Activated CD8-positive, alpha-beta memory T cell treated with anti-CD3 and anti-CD28 coated beads for 36 hours (primary cell): ENCODE data around the gene NGFR. TPM values are rescaled to one million over a fixed set of nuclear protein-coding genes. Genes with fewer than 3 reads are reported as not detected.
"Not testable (repeated sequence)": the region's sequence is repeated elsewhere in the genome, so short reads cannot be mapped to it uniquely, and the experiment has no call there.

Experiments used
- CTCF ChIA-PET: fragments of 350-600 bp; sonication (Branson Sonifier 250); formaldehyde crosslinking; loops from one replicate; lab custom pipeline; 2021; ENCODE audit warnings: antibody characterized with exemption; lab: Charles Lee
- POLR2A ChIA-PET: fragments of 350-600 bp; sonication (Branson Sonifier 250); formaldehyde crosslinking; loops from one replicate; lab custom pipeline; 2021; ENCODE audit warnings: antibody characterized with exemption; lab: Charles Lee
- total RNA-seq, 2 experiments: library from RNA; stranded (reverse); gene quantifications; one replicate each; pipeline ENCODE4 v1.2.3, GENCODE V29; 2021

NGFR gene
- total RNA-seq, 2 experiments from 2014 or later, result not detected

DNA sequence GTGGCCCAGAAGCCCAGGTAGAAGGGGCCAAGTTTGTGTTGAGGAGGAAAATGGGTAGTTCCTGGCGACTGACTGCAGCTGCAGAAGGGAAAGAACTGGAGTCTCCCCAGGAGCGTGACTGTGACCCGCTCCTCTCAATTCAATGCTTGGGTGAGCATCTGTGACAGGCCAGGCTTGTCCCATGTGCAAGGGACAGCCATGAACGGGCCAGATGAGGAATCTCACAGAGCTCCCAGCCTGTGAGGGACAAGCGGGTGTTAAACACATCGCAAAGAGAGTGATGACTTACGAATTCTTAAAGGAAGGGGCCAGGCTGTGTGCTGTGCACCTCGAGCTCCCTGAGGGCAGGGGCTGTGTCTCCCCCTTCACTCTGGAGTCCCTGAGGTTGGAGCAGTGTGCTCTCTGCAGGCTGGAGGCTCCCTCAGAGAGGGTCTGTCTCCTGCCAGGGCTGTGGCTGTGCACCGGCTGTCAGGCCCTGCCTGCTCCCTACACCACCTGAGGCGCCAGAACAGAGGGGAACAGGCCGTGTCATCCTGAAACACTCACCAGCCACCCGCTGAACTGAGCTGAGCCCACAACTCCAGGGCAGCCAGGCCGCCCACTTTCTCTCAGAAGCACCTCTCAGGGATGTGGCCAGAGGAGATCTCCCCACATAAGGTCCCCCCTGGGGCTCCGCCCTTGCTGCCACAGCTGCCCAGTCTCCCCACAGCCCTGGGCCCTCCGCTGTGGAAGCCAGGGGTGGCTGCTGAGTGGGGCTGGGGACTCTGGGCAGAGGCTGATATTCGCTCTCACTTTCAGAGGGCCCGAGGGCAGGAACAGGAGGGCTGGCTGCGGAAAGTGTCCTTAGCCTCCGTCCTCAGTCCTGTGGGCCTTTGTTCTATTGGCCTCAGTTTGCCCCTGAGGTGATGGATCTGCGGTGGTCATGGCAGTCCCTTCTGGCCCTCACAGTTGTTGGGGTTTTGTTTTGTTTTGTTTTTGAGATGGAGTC, 54.9 kb downstream of the NGFR start:
- POLR2A ChIA-PET, result no interaction called here
- CTCF ChIA-PET, result interaction anchor here (0.6 kb wide), 1 partner anchor 26 kb away, joined by 3 read pairs; the partner anchor contains the start of gene NXPH3

DNA sequence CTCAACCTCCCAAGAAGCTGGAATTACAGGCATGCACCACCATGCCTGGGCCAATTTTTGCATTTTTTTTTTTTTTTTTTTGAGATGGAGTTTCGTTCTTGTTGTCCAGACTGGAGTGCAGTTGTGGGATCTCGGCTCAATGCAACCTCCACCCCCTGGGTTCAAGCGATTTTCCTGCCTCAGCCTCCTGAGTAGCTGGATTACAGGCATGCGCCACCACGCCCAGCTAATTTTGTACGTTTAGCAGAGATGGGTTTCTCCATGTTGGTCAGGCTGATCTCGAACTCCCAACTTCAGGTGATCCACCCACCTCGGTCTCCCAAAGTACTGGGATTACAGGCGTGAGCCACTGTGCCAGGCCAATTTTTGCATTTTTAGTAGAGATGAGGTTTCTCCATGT, 55.7 kb downstream of the NGFR start:
- POLR2A ChIA-PET, result not testable (repeated sequence)
- CTCF ChIA-PET, result interaction anchor here (0.6 to 1.1 kb wide), 2 partner anchors 20 to 25 kb away, joined by 3 read pairs; partner anchors contain the start of gene NXPH3

GRCh38 chr17:49551221-49552069, 56.4 kb downstream of the NGFR start:
- CTCF ChIA-PET, result interaction anchor here (0.7 to 1.1 kb wide), 4 partner anchors 15 to 117 kb away, joined by 3 read pairs; no protein-coding TSS in a partner anchor
- POLR2A ChIA-PET, result no interaction called here

GRCh38 chr17:49552070-49552751, 57.1 kb downstream of the NGFR start:
- ChIA-PET POLR2A (no interaction called here), CTCF (interaction anchor here (0.7 to 1.1 kb wide), 3 partner anchors 14 to 117 kb away, joined by 3 read pairs; no protein-coding TSS in a partner anchor)

DNA sequence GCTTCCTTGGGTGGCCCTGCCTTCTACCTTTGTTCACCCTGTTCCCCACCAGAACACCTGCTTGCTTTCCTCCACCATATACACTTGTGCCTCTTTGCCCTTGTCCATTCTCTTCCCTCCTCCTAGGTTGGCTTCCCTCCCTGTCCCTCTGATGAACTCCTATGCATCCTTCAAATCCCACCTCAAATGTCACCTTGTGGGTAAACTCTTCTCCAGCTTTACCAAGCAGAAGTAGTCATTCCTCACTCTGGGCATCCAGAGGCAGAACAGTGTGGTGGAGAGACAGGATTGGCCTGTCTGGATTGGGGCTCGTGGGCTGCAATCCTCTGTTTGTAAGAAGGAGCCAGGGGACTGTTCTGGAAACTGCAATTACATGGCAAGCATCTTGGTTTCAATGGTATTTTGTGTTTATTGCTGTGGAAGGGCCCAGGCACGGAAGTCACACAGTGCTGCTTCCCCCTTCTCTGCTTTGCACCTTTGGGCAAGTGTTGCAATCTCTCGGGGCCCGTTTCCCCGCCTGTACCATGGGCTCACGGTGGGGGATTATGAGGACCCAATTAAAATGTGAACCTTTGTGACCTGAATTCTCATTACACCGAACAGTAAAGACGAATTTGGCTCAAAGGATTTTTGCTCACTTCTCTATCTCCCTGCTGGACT, 58.7 kb downstream of the NGFR start:
- ChIA-PET POLR2A (no interaction called here), CTCF (no interaction called here)

- ChIA-PET CTCF (interaction anchor here (0.6 to 4.2 kb wide), 10 partner anchors 10 to 1017 kb away, joined by 3 to 56 read pairs (median 21); partner anchors contain the start of genes NGFR and PHB1), POLR2A (no interaction called here)
These were observed 59.8 kb downstream of the NGFR start for GRCh38 chr17:49554694-49555494.

GRCh38 chr17:49555495-49556222, 60.6 kb downstream of the NGFR start:
- ChIA-PET POLR2A (no interaction called here), CTCF (interaction anchor here (0.6 to 4.2 kb wide), 33 partner anchors 9 to 1017 kb away, joined by 3 to 56 read pairs (median 5); partner anchors contain the start of genes NGFR, NXPH3, PHB1 and TAC4)

DNA sequence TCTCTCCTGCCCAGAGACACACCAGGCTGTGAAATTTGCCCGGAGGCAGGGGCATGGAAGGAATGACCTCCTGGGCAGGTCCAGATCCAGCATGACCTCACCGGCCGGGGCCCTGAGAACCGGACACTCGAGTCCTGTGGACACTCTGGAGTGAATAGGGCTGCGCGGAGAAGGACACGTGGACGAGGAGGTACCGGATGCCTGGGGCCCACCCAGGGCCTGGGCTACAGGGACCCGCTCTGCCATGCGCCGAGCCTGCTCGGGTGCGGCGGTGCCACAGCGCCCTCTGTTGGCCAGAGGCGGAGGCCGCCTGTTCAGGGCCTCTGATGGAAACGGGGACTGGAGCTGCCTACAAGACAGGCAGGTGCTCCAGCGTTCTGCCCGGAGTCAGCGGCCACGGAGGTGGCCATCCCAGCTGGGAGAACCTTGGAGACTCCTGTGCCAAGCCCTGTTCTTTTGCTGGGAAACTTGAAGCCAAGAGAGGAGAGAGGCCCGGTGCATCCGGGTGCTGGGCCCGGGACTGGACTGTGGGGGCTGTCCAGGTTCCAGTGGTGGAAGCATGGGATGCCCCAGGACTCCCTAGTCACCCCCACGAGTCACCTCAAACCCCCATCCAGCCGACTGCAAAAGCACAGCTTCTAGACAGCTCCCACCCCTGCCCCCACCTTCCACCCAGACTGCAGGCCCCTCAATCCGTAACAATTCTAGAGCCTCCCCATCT, 61.3 kb downstream of the NGFR start:
- POLR2A ChIA-PET, result no interaction called here
- CTCF ChIA-PET, result interaction anchor here (0.6 to 4.2 kb wide), 52 partner anchors 9 to 442 kb away, joined by 3 to 56 read pairs (median 4); partner anchors contain the start of genes NGFR, NXPH3, PHB1 and TAC4

- ChIA-PET CTCF (interaction anchor here (0.8 to 4.2 kb wide), 28 partner anchors 8 to 440 kb away, joined by 3 to 56 read pairs (median 4); partner anchors contain the start of genes NGFR, NXPH3 and PHB1), POLR2A (interaction anchor here (1.0 kb wide), 1 partner anchor 10 kb away, joined by 3 read pairs; no protein-coding TSS in a partner anchor)
These were observed 62.4 kb downstream of the NGFR start for GRCh38 chr17:49557312-49558024.

Other genes with a start within 250 kb of the NGFR start
- 1 to 10 TPM; 5.6 to 6.5 TPM for gene ZNF652, start 133.0 kb upstream of the NGFR start, total RNA-seq
- gene PHB1, start 80.4 kb upstream of the NGFR start, total RNA-seq, result 100 to 1,000 TPM; 481 to 482 TPM
- under 1 TPM; 0.17 to 0.21 TPM for gene NXPH3, start 80.6 kb downstream of the NGFR start, total RNA-seq
- 10 to 100 TPM; 65.2 to 77.4 TPM for gene SPOP, start 182.8 kb downstream of the NGFR start, total RNA-seq
- gene SLC35B1, start 212.7 kb downstream of the NGFR start, total RNA-seq, result 10 to 100 TPM; 74.7 to 79.0 TPM